ENCODE results near the gene ZC3H8. TPM values are rescaled to one million over a fixed set of nuclear protein-coding genes. Genes with fewer than 3 reads are reported as not detected.

ZC3H8 gene
- total and polyA plus RNA-seq, 2 donors (not counting 3 experiments of a cell fraction or from before 2014, with no cell fraction given), result 0.95 to 7.1 TPM

DNA sequence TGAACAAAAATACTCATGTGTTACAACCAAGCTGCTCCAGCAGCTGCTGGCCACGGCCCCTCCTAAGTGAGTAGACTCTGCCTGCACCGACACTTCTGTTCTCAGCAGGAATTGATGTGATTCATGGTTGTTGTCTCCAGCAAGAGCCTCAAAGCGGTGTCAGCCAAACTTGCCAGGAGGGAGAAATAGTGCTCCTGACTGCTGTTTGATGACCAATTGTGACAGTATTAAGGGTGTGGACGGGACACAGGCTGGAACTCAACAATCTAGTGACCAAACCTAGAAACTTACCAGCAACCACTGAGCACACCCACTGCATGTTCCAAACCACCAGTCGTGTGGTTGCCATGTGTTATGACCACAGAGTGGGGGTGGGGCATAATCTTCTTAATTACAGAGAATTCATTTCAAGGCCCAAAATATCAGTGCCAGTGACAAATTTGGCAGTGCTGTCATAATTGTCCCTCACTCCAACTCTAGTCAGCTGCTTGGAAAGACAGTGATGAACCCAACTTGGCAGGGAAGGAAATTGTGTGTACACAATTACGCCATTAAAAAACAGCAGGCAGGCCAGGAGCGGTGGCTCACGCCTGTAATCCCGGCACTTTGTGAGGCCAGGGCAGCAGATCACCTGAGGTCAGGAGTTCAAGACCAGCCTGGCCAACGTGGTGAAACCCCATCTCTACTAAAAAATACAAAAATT lies 86.3 kb downstream of the ZC3H8 start:
- H3K27ac ChIP-seq (ENCODE audit: insufficient read depth, low read depth, low read length), result no peak overlapping the region
- intact Hi-C loops (cut with micrococcal nuclease) (no loop called here), dilution Hi-C loops (cut with MboI; ENCODE audit: extremely low pct_ligation_motif_present, low sequenced_read_pairs) (no loop called here)

More for the DNA sequence above, 86.3 kb downstream of the ZC3H8 start:
- Histone ChIP-seq H3K4me3 (replicated peaks in 1 of 3; ENCODE audit: insufficient read depth in 1 of 3, low read depth in 1 of 3, low read length in 3 of 3) (no peak overlapping the region), H3K9me1 (replicated peaks; ENCODE audit: control insufficient read depth, extremely low read depth, insufficient read depth, low read length) (no peaks in the 10 kb centered on the region), H2AFZ (ENCODE audit: low read depth, low read length) (no peak overlapping the region), H3K79me2 (ENCODE audit: control insufficient read depth, insufficient read depth, low read length) (no peaks in the 10 kb centered on the region), H3K9me3 (replicated peaks; ENCODE audit: control insufficient read depth, insufficient read depth, low read length) (no peaks in the 10 kb centered on the region), H3K27me3 (ENCODE audit: control insufficient read depth in 2 of 2, insufficient read depth in 2 of 2, low read length in 2 of 2) (peaks cover 0 to 2% of the 10 kb centered on the region in 2 experiments), H3K9ac (replicated peaks; ENCODE audit: extremely low read depth, insufficient read depth, low read length) (no peak overlapping the region), H3K4me2 (ENCODE audit: insufficient read depth, low read length) (no peak overlapping the region), H4K20me1 (replicated peaks; ENCODE audit: control insufficient read depth, extremely low read depth, insufficient read depth, low read length) (no peaks in the 10 kb centered on the region), H3K4me1 (ENCODE audit: control insufficient read depth, extremely low read depth, insufficient read depth, low read length) (peaks cover 7% of the 10 kb centered on the region), H3K36me3 (ENCODE audit: control insufficient read depth in 2 of 2, extremely low read depth in 1 of 2, insufficient read depth in 2 of 2, low read length in 2 of 2) (no peaks in the 10 kb centered on the region)
- no TSS peak for BruUV-seq (replicated peaks)
- CTCF ChIA-PET, result no interaction called here
- FAIRE-seq (no peak), DNase-seq (ENCODE audit: low read depth, low spot score) (no peak)
- TF ChIP-seq POLR2A (IDR thresholded peaks at IDR 0.05; ENCODE audit: low read depth, low read length) (no peak), POLR2AphosphoS5 (IDR thresholded peaks at IDR 0.05; ENCODE audit: insufficient read depth, low read depth, low read length) (no peak), JUN (IDR thresholded peaks at IDR 0.05; ENCODE audit: borderline replicate concordance, insufficient read depth, insufficient read length, low read depth) (no peak), MYC (IDR thresholded peaks at IDR 0.05; ENCODE audit: low read depth, low read length) (no peak), GATA2 (IDR thresholded peaks at IDR 0.05; ENCODE audit: insufficient read depth, insufficient read length, low read depth, low read length) (no peak), EZH2 (IDR thresholded peaks at IDR 0.05; ENCODE audit: borderline replicate concordance, low read depth, low read length, severe bottlenecking) (no peak), FOS (IDR thresholded peaks at IDR 0.05; ENCODE audit: borderline replicate concordance, insufficient read depth, low read length) (no peak)
- TF ChIP-seq, protein P1, sequence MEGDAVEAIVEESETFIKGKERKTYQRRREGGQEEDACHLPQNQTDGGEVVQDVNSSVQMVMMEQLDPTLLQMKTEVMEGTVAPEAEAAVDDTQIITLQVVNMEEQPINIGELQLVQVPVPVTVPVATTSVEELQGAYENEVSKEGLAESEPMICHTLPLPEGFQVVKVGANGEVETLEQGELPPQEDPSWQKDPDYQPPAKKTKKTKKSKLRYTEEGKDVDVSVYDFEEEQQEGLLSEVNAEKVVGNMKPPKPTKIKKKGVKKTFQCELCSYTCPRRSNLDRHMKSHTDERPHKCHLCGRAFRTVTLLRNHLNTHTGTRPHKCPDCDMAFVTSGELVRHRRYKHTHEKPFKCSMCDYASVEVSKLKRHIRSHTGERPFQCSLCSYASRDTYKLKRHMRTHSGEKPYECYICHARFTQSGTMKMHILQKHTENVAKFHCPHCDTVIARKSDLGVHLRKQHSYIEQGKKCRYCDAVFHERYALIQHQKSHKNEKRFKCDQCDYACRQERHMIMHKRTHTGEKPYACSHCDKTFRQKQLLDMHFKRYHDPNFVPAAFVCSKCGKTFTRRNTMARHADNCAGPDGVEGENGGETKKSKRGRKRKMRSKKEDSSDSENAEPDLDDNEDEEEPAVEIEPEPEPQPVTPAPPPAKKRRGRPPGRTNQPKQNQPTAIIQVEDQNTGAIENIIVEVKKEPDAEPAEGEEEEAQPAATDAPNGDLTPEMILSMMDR (IDR thresholded peaks at IDR 0.05; ENCODE audit: extremely low read depth in 1 of 2, insufficient read depth in 1 of 2, low read depth in 1 of 2, low read length in 2 of 2), result no peak
- TF ChIP-seq, protein P2, sequence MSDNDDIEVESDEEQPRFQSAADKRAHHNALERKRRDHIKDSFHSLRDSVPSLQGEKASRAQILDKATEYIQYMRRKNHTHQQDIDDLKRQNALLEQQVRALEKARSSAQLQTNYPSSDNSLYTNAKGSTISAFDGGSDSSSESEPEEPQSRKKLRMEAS (IDR thresholded peaks at IDR 0.05; ENCODE audit: insufficient read depth, insufficient read length), result no peak
- POLR2A ChIA-PET, result no interaction called here
